ENCODE data around the gene MB21D2.

MB21D2 gene

GRCh38 chr3:192921793-192922192, 4.1 kb upstream of the MB21D2 start:
- no peak for DNase-seq (ENCODE audit: low spot score)

GRCh38 chr3:192920411-192920810, 2.8 kb upstream of the MB21D2 start:
- DNase-seq (ENCODE audit: low spot score): no peak

- DNase-seq (ENCODE audit: low spot score): no peak
Observed at GRCh38 chr3:192919901-192920300, 2.2 kb upstream of the MB21D2 start.

- no peak for DNase-seq (ENCODE audit: low spot score)
Observed at GRCh38 chr3:192918275-192918588, 576 bp upstream of the MB21D2 start.

- peak; percentile 10 for DNase-seq (ENCODE audit: low spot score)
Observed at GRCh38 chr3:192917028-192917403, 640 bp downstream of the MB21D2 start.

- no peak for DNase-seq (ENCODE audit: low spot score)
Observed at GRCh38 chr3:192916371-192917027, 1.2 kb downstream of the MB21D2 start.

GRCh38 chr3:192915722-192916121, 1.9 kb downstream of the MB21D2 start:
- DNase-seq (ENCODE audit: low spot score): no peak

GRCh38 chr3:192915304-192915703, 2.4 kb downstream of the MB21D2 start:
- DNase-seq (ENCODE audit: low spot score): no peak

GRCh38 chr3:192914848-192915247, 2.8 kb downstream of the MB21D2 start:
- no peak for DNase-seq (ENCODE audit: low spot score)

GRCh38 chr3:192913540-192913939, 4.1 kb downstream of the MB21D2 start:
- no peak for DNase-seq (ENCODE audit: low spot score)

- DNase-seq (ENCODE audit: low spot score): no peak
Observed at GRCh38 chr3:192911293-192911692, 6.4 kb downstream of the MB21D2 start.

- no peak for DNase-seq (ENCODE audit: low spot score)
Observed at GRCh38 chr3:192907784-192908183, 9.9 kb downstream of the MB21D2 start.

- DNase-seq (ENCODE audit: low spot score): no peak
Observed at GRCh38 chr3:192906940-192907339, 10.7 kb downstream of the MB21D2 start.

GRCh38 chr3:192905980-192906678, 11.5 kb downstream of the MB21D2 start:
- DNase-seq (ENCODE audit: low spot score): no peak

- no peak for DNase-seq (ENCODE audit: low spot score)
Observed at GRCh38 chr3:192904632-192905289, 12.9 kb downstream of the MB21D2 start.

GRCh38 chr3:192902549-192902948, 15.1 kb downstream of the MB21D2 start:
- DNase-seq (ENCODE audit: low spot score): no peak

- no peak for DNase-seq (ENCODE audit: low spot score)
Observed at GRCh38 chr3:192901435-192901834, 16.2 kb downstream of the MB21D2 start.

GRCh38 chr3:192899540-192899982, 18.1 kb downstream of the MB21D2 start:
- no peak for DNase-seq (ENCODE audit: low spot score)

- no peak for DNase-seq (ENCODE audit: low spot score)
Observed at GRCh38 chr3:192897005-192897404, 20.7 kb downstream of the MB21D2 start.

- no peak for DNase-seq (ENCODE audit: low spot score)
Observed at GRCh38 chr3:192896208-192896607, 21.4 kb downstream of the MB21D2 start.

GRCh38 chr3:192894676-192895075, 23.0 kb downstream of the MB21D2 start:
- DNase-seq (ENCODE audit: low spot score): no peak

- peak; percentile 65 for DNase-seq (ENCODE audit: low spot score)
Observed at GRCh38 chr3:192892981-192893700, 24.5 kb downstream of the MB21D2 start.
